Activated CD4-positive, CD25-positive, alpha-beta regulatory T cell treated with anti-CD3 and anti-CD28 coated beads, Interleukin-2, amount 50 U/mL, for 24 hours (primary cell): Measurements from ENCODE around the gene PACSIN2.

Experiments
- ATAC-seq, 2 donors: fragments of 150-1000 bp; cut with Tn5 transposase; one replicate each; pipeline ENCODE4 v1.10.0; 2021; ENCODE audit warnings: mild to moderate bottlenecking in 1 of 2, moderate library complexity in 1 of 2

The PACSIN2 gene

DNA sequence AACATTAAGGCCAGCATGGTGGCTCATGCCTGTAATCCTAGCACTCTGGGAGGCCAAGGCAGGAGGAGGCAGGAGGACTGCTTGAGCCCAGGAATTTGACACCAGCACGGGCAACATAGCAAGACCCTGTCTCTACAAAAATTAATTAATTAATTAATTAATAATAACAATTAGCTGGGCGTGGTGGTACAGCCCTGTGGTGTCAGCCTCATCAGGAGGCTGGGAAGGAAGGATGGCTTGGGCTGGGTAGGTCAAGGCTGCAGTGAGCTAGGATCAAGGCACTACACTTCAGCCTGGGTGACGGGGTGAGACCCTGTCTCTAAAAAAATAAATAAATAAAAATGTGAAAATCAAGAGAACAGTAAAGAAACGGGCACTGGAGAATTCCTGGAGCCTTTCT lies 159.2 kb downstream of the PACSIN2 start:
- no peak for ATAC-seq

DNA sequence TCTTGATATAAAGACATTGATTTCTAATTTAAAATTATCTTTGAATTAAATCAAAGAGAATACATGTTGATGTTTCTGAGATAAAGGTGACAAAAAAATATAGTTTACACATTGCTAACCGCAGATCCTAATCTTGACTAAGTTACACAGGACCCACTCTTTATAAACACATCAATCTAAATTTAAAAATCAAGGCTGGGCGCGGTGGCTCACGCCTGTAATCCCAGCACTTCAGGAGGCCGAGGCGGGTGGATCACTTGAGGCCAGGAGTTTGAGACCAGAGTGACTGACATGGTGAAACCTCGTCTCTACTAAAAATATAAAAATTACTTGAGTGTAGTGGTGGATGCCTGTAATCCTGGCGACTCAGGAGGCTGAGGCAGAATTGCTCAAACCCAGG lies 159.7 kb downstream of the PACSIN2 start:
- no peak for ATAC-seq

DNA sequence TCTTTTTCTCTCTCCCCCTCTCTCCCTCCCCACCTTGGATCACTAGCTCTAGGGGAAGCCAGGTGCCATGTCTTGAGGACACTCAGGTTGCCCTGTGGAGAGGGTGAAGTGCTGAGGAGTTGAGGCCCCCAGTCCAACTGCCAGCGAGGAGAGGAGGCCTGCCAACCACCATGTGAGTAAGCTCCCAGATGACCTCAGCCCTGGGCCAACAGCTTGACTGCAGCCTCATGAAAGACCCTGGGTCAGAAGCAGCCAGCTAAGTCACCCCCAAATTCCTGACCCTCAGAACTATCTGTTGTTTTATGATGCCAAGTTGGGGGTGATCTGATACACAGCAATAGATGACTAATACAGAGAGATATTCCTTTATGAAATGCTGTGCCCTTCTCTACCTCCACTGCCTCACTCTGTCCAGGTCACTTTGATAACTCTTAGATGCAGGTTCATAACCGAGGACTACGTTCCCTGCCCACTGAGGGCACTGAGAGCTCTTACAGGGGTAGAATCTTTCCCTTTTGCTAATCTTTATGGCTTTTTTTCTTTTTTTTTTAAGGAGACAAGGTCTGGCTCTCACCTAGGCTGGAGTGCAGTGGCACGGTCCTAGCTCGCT lies 165.9 kb downstream of the PACSIN2 start:
- no peak for ATAC-seq

DNA sequence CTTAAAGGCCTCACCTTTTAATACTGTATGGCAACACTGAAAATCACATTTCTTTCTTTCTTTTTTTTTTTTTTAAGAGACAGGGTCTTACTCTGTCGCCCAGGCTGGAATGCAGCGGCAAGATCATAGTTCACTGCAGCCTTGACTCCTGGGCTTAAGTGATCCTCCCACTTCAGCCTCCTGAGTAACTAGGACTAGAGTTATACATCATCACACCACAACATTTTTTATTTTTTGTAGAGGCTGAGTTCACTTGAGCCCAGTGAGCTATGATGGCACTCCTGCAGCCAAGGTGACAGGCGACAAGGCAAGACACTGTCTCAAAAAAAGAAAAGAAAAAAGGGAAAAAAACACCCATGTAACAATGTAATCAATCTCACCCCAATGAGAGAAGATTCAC lies 167.8 kb downstream of the PACSIN2 start:
- ATAC-seq, result no peak

DNA sequence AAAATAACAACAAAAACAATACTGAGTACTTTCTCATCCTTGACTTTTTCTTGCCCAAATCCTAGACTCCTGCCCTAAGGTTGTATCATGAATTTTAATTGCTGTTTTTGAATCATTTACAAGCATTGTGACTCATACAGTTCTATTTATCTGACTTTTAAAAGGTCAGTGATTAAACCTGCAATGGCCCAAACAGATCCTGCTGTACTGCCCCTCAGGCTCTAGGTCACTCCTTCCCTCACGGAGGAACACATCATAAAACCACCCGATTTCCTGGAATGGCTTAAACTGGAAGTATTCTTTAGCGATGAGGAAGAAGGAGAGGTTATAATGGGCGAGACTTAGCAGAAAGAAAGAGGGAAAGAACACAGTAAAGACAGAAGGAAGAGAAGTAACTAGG lies 170.2 kb downstream of the PACSIN2 start:
- no peak for ATAC-seq

DNA sequence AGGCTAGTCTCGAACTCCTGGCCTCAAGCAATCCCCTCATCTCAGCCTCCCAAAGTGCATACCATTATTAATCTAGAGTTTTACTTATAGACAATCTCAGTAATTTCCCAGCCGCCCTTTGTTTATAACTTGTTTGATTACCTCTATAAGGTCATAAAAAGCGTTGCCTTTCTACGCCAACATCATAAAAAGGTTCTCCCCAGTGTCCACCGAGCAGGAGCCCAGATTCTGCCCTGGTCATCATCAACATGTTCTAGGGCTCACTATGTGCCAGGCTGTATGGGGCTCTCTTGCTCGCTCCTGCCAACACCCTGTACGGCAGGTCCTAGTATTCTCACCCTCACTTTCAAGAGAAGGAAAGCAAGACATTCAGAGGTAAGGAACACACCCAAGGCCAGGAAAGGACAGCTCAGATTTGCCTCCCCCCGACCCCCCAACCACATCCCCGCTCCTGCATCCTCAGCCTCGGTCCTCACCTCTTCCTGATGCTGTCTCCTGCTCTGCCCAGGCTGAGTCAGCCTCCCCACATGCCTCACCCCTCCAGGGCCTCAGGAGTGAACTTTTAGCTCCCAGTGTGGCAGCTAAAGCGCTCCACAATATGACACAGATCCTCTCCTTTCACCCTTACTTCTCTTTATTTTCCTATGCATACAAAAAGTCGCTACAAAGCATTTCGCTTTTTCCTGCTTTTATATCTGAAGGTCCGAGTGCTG lies 172.1 kb downstream of the PACSIN2 start:
- no peak for ATAC-seq

DNA sequence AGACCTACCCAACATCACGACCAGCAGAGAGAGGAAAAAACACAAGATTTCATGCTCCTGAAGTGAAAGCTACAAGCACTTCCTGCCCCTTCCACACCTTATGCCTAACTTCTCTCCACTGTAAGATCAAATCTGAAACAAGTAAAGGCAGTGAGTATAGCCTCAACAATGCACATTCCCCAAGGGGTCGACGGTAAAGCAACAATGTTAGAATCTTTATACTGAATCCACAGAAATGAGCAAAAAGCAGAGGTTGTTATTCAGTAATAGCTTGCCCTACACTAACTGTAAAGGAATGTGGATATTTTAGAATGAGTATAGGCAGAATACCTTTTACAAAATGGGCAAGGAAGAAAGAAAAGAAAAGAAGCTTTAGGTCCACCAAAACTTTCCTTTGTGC lies 173.5 kb downstream of the PACSIN2 start:
- ATAC-seq, result no peak

DNA sequence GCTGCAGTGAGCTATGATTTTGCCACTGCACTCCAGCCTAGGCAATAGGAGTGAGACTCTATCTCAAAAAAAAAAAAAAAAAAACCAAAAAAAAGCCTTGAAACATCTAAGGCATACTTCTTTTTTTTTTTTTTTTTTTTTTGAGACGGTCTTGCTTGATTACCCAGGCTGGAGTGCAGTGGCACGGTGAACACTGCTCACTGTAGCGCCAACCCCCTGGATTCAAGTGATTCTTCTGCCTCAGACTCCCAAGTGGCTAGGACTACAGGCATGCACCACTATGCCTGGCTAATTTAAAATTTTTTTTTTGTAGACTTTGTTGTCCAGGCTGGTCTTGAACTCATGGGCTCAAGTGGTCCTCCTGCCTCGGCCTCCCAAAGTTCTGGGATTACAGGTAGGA lies 177.4 kb downstream of the PACSIN2 start:
- no peak for ATAC-seq

DNA sequence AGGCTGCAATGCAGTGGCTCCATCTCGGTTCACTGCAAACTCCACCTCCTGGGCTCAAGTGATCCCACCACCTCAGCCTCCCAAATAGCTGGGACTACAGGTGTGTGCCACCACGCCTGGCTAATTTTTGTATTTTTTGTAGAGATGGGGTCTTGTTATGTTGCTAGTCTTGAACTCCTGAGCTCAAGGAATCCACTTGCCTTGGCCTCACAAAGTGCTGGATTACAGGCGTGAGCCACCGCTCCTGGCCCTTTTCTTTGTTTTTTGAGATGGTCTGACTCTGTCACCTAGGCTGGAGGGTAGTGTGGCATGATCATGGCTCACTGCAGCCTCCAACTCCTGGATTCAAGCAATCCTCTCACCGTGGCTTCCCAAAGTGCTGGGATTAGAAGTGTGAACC lies 178.9 kb downstream of the PACSIN2 start:
- ATAC-seq, result no peak

DNA sequence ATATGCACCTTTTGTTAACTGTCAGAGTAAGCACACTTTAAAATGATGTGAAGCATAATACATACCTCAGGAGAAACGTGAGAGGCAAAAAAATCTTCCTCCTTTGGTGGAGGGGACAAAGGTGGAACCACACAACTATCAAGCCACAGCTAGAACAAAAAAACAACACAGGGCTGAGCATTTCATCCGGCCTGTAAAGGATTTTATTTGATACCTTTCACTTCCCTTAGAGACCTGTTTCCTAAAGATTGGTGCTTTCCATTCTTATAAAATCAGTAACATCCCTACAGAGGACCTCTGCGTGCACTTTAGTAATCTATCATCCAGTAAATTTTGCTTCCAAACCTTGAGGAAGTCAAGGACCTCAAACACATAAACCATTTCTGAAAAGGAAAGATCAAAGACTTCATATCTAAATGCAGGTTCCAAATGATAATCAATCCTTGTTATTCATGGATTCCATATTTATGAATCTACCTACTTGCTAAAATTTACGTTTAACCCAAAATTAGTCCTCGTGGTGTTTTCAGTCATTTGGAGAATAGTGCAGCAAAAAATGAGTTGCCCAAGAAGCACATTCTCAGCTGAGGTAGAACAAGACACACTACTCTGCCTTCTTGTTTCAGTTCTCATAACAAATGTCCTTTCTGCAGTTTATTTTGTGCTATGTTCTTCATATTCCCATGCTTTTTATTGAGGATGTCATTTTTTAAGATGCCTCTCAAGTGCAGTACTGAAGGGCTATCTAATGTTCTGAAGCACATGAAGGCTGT lies 180.6 kb downstream of the PACSIN2 start:
- ATAC-seq, result no peak

DNA sequence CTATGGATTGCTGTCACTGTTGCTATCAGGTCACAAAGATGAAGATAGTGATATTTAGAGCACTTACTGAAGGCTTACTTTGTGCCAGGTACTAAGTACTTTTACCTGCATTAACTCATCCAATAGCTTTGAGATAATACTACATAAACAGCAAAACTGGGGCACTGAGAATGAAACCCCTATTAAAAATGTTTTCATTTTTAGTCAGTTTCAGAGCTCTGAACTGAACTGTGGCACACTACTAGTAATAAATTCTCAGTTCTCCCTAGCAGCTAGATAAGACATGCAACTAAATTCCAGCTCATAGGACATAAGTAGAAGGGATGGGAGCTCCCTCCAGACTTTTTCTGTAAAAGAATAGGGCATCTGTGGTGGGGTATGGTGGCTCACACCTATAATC lies 181.8 kb downstream of the PACSIN2 start:
- no peak for ATAC-seq

DNA sequence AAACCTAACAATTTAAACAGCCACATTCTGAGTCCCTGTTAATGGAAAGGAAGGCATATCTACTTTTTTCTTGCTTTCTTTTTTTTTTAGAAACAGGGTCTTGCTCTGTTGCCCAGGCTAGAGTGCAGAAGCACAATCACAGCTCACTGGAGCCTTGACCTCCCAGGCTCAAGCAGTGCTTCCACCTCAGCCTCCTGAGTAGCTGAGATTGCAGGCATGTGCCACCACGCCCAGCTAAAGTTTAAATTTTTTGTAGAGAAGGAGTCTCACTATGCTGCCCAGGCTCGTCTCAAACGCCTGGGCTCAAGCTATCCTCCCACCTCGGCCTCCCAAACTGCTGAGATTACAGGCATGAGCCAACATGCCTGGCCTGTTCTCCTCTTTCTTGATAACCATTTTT lies 183.2 kb downstream of the PACSIN2 start:
- ATAC-seq, result no peak

DNA sequence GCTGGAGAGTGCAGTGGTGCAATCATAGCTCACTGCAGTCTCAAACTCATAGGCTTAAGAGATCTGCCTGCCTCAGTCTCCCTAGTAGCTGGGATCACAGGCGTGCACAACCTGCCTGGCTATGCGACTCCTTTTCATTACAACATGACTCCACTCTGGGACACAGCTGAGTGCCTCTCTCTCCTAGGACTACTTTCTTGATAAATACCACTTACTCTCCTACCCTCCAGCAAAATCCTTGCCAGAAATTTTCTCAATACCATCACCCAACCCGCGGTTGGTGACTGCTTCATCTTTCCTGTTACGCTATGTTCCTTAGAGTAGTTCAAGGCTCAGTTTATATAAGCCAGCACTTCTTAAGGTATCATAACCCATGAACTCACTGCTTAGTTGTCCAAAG lies 184.8 kb downstream of the PACSIN2 start:
- ATAC-seq, result no peak

DNA sequence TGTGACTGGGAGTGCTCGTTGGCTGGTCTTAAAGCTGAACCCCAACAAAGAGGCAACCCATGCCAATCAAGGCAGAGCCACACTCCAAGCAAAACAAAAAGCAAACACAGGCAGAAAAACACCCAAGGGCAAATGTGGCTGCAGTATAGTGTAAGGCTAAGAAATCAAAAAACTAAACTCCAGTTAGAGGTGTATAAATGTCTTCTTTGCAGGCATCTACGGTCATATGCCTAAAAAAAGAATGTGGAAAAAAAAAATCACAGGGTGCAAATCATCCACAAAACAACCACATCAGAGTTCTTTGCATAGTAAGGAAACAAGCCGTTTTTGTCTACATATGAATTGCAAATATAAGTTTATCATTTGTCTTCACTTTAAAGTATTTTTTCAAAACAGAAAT lies 185.6 kb downstream of the PACSIN2 start:
- ATAC-seq, result no peak

DNA sequence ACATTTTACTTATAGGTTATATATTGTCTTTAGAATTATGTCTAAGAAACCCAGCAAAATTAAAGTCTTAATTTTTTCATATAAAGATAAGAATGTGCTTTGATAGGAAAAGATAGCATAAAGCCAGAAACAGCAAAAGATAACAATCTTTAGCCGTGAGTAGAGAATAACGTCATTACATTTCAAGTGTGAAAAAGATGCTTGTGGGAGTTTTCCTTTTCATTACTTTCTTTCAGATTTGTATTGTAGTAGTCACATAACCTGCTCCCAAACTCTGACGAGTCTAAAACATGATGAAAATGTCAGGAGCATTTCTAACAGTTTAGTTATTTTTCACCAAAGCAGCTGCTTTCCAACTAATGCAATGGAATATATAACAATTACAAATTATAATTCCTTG lies 189.2 kb downstream of the PACSIN2 start:
- ATAC-seq, result no peak

DNA sequence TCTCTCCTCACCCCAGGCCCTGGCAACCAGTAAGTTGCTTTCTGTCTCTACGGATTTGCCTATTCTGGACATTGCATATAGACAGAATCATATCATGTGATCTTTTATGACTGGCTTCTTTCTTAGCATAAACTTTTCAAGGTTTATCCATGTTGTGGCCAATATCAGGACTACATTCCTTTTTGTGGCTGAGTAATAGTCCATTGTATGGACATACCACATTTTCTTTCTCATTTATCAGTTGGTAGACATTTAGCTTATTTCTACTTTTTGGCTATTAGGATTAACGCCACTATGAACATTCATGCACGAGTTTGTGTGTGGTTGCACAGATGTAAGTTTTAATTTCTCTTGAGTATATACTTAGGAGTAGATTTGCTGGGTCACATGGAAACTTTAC lies 193.6 kb downstream of the PACSIN2 start:
- no peak for ATAC-seq

DNA sequence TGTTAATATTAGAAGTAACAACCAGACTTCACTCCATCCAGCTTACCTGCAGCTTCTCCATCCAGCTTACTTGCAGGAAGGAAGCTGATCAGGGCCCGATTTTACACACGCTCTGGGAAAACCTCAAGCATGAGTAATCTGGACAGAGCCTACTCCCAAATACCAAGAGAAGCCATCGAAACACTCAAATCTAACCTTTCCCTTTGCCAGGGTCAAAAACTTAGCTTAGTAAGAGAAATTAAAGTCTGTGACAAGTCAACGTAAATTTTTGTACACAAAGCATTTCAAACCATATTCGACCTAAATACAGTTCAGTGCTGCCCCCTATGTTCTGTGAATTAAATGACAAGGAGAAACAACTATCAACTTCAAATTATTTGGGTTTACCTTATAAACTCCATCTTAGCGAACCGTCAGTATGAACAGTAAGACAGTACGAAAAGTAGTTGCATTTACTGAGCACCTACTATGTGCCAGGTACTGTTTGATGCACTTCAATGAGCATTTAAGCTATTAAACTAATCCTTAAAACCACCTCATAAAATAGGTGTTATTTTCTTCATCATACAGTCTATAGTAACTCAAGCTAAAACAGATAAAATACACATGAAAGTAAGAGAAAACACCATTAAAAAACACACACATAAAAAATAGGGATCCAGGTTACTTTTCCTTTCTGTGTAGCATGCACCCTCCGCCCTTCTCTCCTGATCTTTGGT lies 194.7 kb downstream of the PACSIN2 start:
- ATAC-seq, result no peak
